ENCODE results near the gene ATP5MC3. TPM values are rescaled to one million over a fixed set of nuclear protein-coding genes. Genes with fewer than 3 reads are reported as not detected.

Gene ATP5MC3
- 60.9 and 99.5 TPM in 2 replicates for total RNA-seq

GRCh38 chr2:175181104-175181876, at the start of gene ATP5MC3:
ATP5MC3 (minus strand) TSS chr2:175181710; CDS start chr2:175181393, 317 bp downstream.

DNA sequence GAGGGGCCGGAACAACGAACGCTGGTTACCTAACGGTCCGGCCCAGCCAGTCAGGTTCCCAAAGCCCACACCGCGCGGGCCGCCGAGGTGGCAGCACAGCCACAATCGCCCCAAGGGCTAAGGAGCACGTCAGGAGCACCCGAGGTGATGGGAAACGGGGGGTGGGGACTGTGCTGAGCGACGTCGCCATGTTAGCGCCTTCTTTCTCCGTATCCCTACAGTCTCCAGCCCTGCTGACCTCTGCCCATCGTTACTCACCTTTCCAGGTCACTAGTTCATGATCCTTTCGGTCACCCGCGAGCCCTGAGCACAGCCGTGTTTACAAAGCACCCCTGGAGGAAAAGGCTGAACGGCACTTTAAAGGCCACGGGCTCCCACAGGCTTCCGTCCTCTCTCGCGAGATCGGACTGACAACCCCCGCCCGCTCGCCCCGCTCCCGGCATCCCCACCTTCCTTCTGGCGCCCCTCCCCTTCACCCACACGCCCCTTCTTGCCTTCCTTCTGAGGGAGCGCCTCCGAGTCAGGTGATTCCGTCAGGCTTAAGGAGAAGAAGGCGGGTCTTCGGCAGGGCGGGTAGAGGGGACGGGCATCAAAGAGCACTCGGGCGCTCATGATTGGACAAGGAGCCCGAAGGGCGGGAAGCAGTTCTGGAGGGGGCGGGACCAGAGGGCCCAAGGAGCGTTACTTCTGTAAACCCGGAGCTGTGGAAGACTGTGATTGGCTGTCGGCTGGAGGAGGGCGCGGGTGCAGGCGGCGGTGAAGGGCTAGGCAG, 13.5 kb downstream of the ATP5MC3 start, which contains the start of gene ATF2:
ATF2 (minus strand) TSS at position 412 of the 772 bp plus-strand sequence. CDS start 31,760 bp downstream, outside the sequence.

Other genes with a start within 250 kb of the ATP5MC3 start
- 0.34 and 1.3 TPM in 2 replicates for gene CHN1, start 176.3 kb downstream of the ATP5MC3 start, total RNA-seq
- gene ATF2, start 13.5 kb downstream of the ATP5MC3 start, total RNA-seq = 32.1 and 40.0 TPM in 2 replicates

Data from nasal cavity respiratory epithelium epithelial cell of viscerocranial mucosa (primary cell).